Keratinocyte (primary cell): ENCODE measurements around the gene IRF8. TPM values are rescaled to one million over a fixed set of nuclear protein-coding genes. Genes with fewer than 3 reads are reported as not detected.

ENCODE experiments used
- DNase-seq: peaks from one replicate; pipeline ENCODE4 v3.0.0-alpha.2; 2011; ENCODE audit warnings: low read depth, missing footprints, low spot score
- FAIRE-seq: peaks from 2 replicates; lab custom pipeline; 2011; peaks lifted over from hg19 to GRCh38; lab: Jason Lieb, UNC
- H2AFZ ChIP-seq: 2 replicates; pipeline ENCODE4 v1.6.0; 2012; ENCODE audit warnings: low read length, control low read depth, inconsistent platforms; ENCODE audit not compliant: control insufficient read depth
- H3K27ac ChIP-seq: 2 replicates; pipeline ENCODE4 v1.5.1; 2011; ENCODE audit warnings: low read length; ENCODE audit not compliant: control insufficient read depth, insufficient read depth
- H3K27me3 ChIP-seq: 3 replicates; pipeline ENCODE4 v1.6.0; 2011; ENCODE audit warnings: low read length; ENCODE audit not compliant: control insufficient read depth, insufficient read depth; ENCODE audit errors: extremely low read depth
- H3K36me3 ChIP-seq, 2 experiments: 2 replicates in 1 of 2; 3 replicates in 1 of 2; pipeline ENCODE4 v1.5.1; 2011; ENCODE audit warnings: low read length in 2 of 2, mild to moderate bottlenecking in 1 of 2; ENCODE audit not compliant: control insufficient read depth in 2 of 2, insufficient read depth in 2 of 2; ENCODE audit errors: extremely low read depth in 1 of 2
- H3K4me1 ChIP-seq: 3 replicates; pipeline ENCODE4 v1.5.1; 2011; ENCODE audit warnings: low read length; ENCODE audit not compliant: control insufficient read depth, insufficient read depth; ENCODE audit errors: extremely low read depth
- H3K4me2 ChIP-seq: 3 replicates; pipeline ENCODE4 v1.6.0; 2011; ENCODE audit warnings: low read depth, low read length; ENCODE audit not compliant: control insufficient read depth, insufficient read depth; ENCODE audit errors: extremely low read depth
- H3K4me3 ChIP-seq, 3 experiments: fragments of 200-600 bp in 1 of 3; sonication (generic) in 1 of 3; 2 replicates in 2 of 3; 3 replicates in 1 of 3; pipeline ENCODE4 v1.5.1; 2011 to 2016; ENCODE audit warnings: low read length in 3 of 3, mild to moderate bottlenecking in 3 of 3, control low read depth in 2 of 3, inconsistent platforms in 1 of 3, low read depth in 1 of 3, mixed read lengths in 1 of 3, mixed run types in 1 of 3, moderate library complexity in 1 of 3; ENCODE audit not compliant: control insufficient read depth in 2 of 3, insufficient read depth in 2 of 3; ENCODE audit errors: extremely low read depth in 1 of 3
- H3K79me2 ChIP-seq: 2 replicates; pipeline ENCODE4 v1.6.0; 2012; ENCODE audit warnings: low read length; ENCODE audit not compliant: control insufficient read depth, insufficient read depth
- H3K9ac ChIP-seq: 3 replicates; pipeline ENCODE4 v1.6.0; 2011; ENCODE audit warnings: low read length; ENCODE audit not compliant: control insufficient read depth, insufficient read depth; ENCODE audit errors: extremely low read depth
- H3K9me1 ChIP-seq: 3 replicates; pipeline ENCODE4 v1.6.0; 2011; ENCODE audit warnings: low read length; ENCODE audit not compliant: control insufficient read depth, insufficient read depth; ENCODE audit errors: extremely low read depth
- H3K9me3 ChIP-seq: 2 replicates; pipeline ENCODE4 v1.5.1; 2012; ENCODE audit warnings: low read depth, low read length; ENCODE audit not compliant: control insufficient read depth
- H4K20me1 ChIP-seq: 3 replicates; pipeline ENCODE4 v1.6.0; 2011; ENCODE audit warnings: low read length; ENCODE audit not compliant: control insufficient read depth, insufficient read depth; ENCODE audit errors: extremely low read depth
- EZH2 ChIP-seq: IDR thresholded peaks from one replicate; pipeline ENCODE4 v1.6.1; 2012; ENCODE audit warnings: inconsistent platforms, mild to moderate bottlenecking, low read length, moderate library complexity
- dilution Hi-C: fragments of 300-500 bp; cut with MboI; formaldehyde crosslinking; loops from one replicate; pipeline ENCODE4 v1.7.0; 2020; ENCODE audit warnings: low sequenced_read_pairs; ENCODE audit not compliant: extremely low pct_ligation_motif_present
- polyA plus RNA-seq, 5 experiments: library from polyadenylated mRNA; depleted of rRNA in 3 of 5; stranded (reverse) in 3 of 5; stranded (forward) in 1 of 5; unstranded in 1 of 5; fragments of >200 nt; gene quantifications; 1 replicate in 1 of 5; 2 replicates in 3 of 5; 3 replicates in 1 of 5; pipeline versions ENCODE4 v1.2.1 to v1.2.3, GENCODE V29; 2011 to 2012; ENCODE audit warnings: missing spikeins in 2 of 5, low read depth in 1 of 5, low replicate concordance in 1 of 5
- TF ChIP-seq, protein P1 (sequence below), 3 experiments: IDR thresholded peaks in 1 of 3; conservative IDR thresholded peaks in 1 of 3; optimal IDR thresholded peaks in 1 of 3; 2 replicates in 2 of 3; 3 replicates in 1 of 3; pipeline versions ENCODE3 to v1.5.1; 2011; ENCODE audit warnings: low read length in 3 of 3, mild to moderate bottlenecking in 3 of 3, moderate library complexity in 2 of 3, control low read depth in 1 of 3, inconsistent platforms in 1 of 3; ENCODE audit not compliant: insufficient read depth in 2 of 3; ENCODE audit errors: extremely low read depth in 1 of 3

Gene IRF8
- polyA plus RNA-seq, 1 donor (not counting 4 experiments of a cell fraction or from before 2014, with no cell fraction given): not detected

DNA sequence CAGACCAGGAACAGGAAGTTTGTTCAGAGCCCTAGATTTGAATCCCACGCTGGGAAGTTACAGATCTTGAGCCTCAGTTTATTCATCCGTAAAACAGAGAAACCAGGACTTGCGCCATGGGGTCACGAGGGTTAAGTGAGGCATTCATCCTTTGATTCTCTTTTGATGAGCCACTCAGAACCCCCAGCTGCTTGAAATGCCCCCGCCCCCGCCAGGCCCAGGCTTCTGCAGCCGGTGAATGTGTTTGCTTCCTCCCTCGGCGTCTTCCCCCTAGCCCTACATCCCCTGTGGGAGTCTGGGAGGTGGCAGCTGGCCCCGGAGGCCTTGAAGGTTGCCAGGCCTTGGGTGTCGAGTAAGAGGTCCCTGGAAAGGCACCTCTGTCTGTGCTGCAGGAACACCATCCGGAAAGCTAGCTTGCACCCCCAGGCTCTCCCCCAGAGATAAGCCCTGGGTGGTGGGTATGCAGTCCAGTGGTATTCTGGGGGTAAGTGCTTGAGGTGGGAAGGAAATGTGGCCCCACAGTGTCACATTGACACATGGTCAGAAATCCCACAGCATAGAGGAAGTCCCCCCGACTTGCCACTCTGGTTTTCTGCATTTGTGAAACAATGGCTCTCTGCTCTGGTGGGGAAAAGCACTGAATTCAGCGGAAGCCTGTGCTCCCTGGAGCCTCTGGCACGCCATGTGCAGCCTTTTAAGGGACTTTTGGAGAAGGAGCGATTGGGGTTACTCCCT is 14.9 kb downstream of the IRF8 start:
- no peak for FAIRE-seq
- Histone ChIP-seq H3K9ac (no peak overlapping the region), H3K36me3 (no peaks in the 10 kb centered on the region), H3K79me2 (no peaks in the 10 kb centered on the region), H4K20me1 (no peaks in the 10 kb centered on the region), H3K9me3 (no peaks in the 10 kb centered on the region), H3K4me3 (no peak overlapping the region), H3K4me2 (no peak overlapping the region), H3K27me3 (no peaks in the 10 kb centered on the region), H2AFZ (no peak overlapping the region), H3K4me1 (no peaks in the 10 kb centered on the region), H3K9me1 (no peaks in the 10 kb centered on the region), H3K27ac (no peak overlapping the region)
- TF ChIP-seq, protein P1, sequence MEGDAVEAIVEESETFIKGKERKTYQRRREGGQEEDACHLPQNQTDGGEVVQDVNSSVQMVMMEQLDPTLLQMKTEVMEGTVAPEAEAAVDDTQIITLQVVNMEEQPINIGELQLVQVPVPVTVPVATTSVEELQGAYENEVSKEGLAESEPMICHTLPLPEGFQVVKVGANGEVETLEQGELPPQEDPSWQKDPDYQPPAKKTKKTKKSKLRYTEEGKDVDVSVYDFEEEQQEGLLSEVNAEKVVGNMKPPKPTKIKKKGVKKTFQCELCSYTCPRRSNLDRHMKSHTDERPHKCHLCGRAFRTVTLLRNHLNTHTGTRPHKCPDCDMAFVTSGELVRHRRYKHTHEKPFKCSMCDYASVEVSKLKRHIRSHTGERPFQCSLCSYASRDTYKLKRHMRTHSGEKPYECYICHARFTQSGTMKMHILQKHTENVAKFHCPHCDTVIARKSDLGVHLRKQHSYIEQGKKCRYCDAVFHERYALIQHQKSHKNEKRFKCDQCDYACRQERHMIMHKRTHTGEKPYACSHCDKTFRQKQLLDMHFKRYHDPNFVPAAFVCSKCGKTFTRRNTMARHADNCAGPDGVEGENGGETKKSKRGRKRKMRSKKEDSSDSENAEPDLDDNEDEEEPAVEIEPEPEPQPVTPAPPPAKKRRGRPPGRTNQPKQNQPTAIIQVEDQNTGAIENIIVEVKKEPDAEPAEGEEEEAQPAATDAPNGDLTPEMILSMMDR (optimal IDR thresholded peaks at IDR 0.05 in 1 of 3, IDR thresholded peaks at IDR 0.05 in 1 of 3, conservative IDR thresholded peaks at IDR 0.05 in 1 of 3; ENCODE audit: extremely low read depth in 1 of 3, insufficient read depth in 2 of 3, low read length in 3 of 3): no peak
- TF ChIP-seq EZH2: no peak
- DNase-seq: no peak
- dilution Hi-C loops: no loop called here

- no peaks in the 10 kb centered on the region for H3K9me1 ChIP-seq
- H3K9ac ChIP-seq: no peak overlapping the region
- no peak overlapping the region for H3K27ac ChIP-seq
- no peaks in the 10 kb centered on the region for H3K4me1 ChIP-seq
- no peaks in the 10 kb centered on the region for H4K20me1 ChIP-seq
- dilution Hi-C loops: no loop called here
- no peak overlapping the region for H3K4me3 ChIP-seq
- H3K36me3 ChIP-seq: no peaks in the 10 kb centered on the region
- no peak for FAIRE-seq
- H3K79me2 ChIP-seq: no peaks in the 10 kb centered on the region
- H3K9me3 ChIP-seq: no peaks in the 10 kb centered on the region
- TF ChIP-seq EZH2: no peak
- TF ChIP-seq, protein P1 (optimal IDR thresholded peaks at IDR 0.05 in 1 of 3, IDR thresholded peaks at IDR 0.05 in 1 of 3, conservative IDR thresholded peaks at IDR 0.05 in 1 of 3; ENCODE audit: extremely low read depth in 1 of 3, insufficient read depth in 2 of 3, low read length in 3 of 3): no peak
- no peak overlapping the region for H2AFZ ChIP-seq
- no peak overlapping the region for H3K4me2 ChIP-seq
- H3K27me3 ChIP-seq: no peaks in the 10 kb centered on the region
- no peak for DNase-seq
Observed at GRCh38 chr16:85914423-85914794, 15.4 kb downstream of the IRF8 start.
